ENCODE results near the gene ZDHHC12.

DNA sequence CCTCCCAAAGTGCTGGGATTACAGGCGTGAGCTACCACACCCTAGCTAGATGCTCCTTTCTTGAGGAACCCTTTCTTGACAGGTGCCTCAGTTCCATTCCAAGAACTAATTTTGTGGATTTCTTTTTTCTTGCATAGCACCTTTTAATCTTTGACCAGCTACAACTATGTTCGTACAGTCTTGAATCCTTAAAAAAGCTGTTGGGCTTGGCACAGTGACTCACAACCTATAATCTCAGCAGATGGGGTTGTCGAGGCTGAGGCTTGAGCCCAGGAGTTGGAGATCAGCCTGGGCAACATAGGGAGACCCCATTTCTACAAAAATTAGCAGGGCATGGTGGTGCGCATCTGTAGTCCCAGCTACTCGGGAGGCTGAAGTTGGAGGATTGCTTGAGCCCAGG lies 49.1 kb upstream of the ZDHHC12 start:
- TF ChIP-seq REST (IDR thresholded peaks at IDR 0.05), result no peak
- TF ChIP-seq SMC3 (IDR thresholded peaks at IDR 0.05), result no peak
- TF ChIP-seq, protein P1, sequence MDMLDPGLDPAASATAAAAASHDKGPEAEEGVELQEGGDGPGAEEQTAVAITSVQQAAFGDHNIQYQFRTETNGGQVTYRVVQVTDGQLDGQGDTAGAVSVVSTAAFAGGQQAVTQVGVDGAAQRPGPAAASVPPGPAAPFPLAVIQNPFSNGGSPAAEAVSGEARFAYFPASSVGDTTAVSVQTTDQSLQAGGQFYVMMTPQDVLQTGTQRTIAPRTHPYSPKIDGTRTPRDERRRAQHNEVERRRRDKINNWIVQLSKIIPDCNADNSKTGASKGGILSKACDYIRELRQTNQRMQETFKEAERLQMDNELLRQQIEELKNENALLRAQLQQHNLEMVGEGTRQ (IDR thresholded peaks at IDR 0.05), result no peak
- no peak for TF ChIP-seq EHMT2 (IDR thresholded peaks at IDR 0.05; ENCODE audit: low read depth)
- TF ChIP-seq, protein P2, sequence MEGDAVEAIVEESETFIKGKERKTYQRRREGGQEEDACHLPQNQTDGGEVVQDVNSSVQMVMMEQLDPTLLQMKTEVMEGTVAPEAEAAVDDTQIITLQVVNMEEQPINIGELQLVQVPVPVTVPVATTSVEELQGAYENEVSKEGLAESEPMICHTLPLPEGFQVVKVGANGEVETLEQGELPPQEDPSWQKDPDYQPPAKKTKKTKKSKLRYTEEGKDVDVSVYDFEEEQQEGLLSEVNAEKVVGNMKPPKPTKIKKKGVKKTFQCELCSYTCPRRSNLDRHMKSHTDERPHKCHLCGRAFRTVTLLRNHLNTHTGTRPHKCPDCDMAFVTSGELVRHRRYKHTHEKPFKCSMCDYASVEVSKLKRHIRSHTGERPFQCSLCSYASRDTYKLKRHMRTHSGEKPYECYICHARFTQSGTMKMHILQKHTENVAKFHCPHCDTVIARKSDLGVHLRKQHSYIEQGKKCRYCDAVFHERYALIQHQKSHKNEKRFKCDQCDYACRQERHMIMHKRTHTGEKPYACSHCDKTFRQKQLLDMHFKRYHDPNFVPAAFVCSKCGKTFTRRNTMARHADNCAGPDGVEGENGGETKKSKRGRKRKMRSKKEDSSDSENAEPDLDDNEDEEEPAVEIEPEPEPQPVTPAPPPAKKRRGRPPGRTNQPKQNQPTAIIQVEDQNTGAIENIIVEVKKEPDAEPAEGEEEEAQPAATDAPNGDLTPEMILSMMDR (IDR thresholded peaks at IDR 0.05), result no peak
- TF ChIP-seq POLR2A (IDR thresholded peaks at IDR 0.05; ENCODE audit: low read length), result no peak
- no peak for TF ChIP-seq RAD21 (conservative IDR thresholded peaks at IDR 0.05 in 1 of 2, IDR thresholded peaks at IDR 0.05 in 1 of 2)
- TF ChIP-seq MAX (IDR thresholded peaks at IDR 0.05), result no peak
- TF ChIP-seq EP300 (IDR thresholded peaks at IDR 0.05), result no peak
- TF ChIP-seq POLR2AphosphoS2 (conservative IDR thresholded peaks at IDR 0.05; ENCODE audit: low read length), result no peak
- TF ChIP-seq CBX2 (IDR thresholded peaks at IDR 0.05; ENCODE audit: borderline replicate concordance, low read depth), result no peak
- no peak for TF ChIP-seq HDAC2 (IDR thresholded peaks at IDR 0.05)
- TF ChIP-seq HOXB13 (CRISPR knock-in tag; IDR thresholded peaks at IDR 0.05; ENCODE audit: low read depth), result no peak
